Activated T-cell treated with anti-CD3 and anti-CD28 coated beads for 48 hours (primary cell): ENCODE results near the gene CCNL1.
"Not testable (repeated sequence)": the region's sequence is repeated elsewhere in the genome, so short reads cannot be mapped to it uniquely, and the experiment has no call there.

Source experiments
- DNase-seq: peaks from one replicate; pipeline ENCODE4 v3.0.0-alpha.2; 2020; ENCODE audit warnings: low read depth

The CCNL1 gene

GRCh38 chr3:157170861-157171260 is 10.9 kb upstream of the CCNL1 start:
- no peak for DNase-seq

GRCh38 chr3:157167371-157168042 is 7.6 kb upstream of the CCNL1 start:
- DNase-seq: no peak

- no peak for DNase-seq
These were observed 6.6 kb upstream of the CCNL1 start for GRCh38 chr3:157166561-157166960.

GRCh38 chr3:157166115-157166514 is 6.2 kb upstream of the CCNL1 start:
- DNase-seq: no peak

- no peak for DNase-seq
These were observed 3.4 kb upstream of the CCNL1 start for GRCh38 chr3:157163217-157163953.

GRCh38 chr3:157162620-157163019 is 2.7 kb upstream of the CCNL1 start:
- not testable (repeated sequence) for DNase-seq

GRCh38 chr3:157160658-157161424 is 894 bp upstream of the CCNL1 start:
- DNase-seq: peak; percentile 47

- peak; percentile 76 for DNase-seq
These were observed 748 bp downstream of the CCNL1 start for GRCh38 chr3:157159037-157159761.

- DNase-seq: no peak
These were observed 2.1 kb downstream of the CCNL1 start for GRCh38 chr3:157157836-157158235.

GRCh38 chr3:157156837-157157635 is 2.9 kb downstream of the CCNL1 start:
- DNase-seq: no peak

GRCh38 chr3:157155591-157155990 is 4.4 kb downstream of the CCNL1 start:
- no peak for DNase-seq

- DNase-seq: no peak
These were observed 5.2 kb downstream of the CCNL1 start for GRCh38 chr3:157154563-157155330.

GRCh38 chr3:157152930-157153329 is 7.0 kb downstream of the CCNL1 start:
- DNase-seq: no peak

GRCh38 chr3:157152438-157152837 is 7.5 kb downstream of the CCNL1 start:
- no peak for DNase-seq

- no peak for DNase-seq
These were observed 8.3 kb downstream of the CCNL1 start for GRCh38 chr3:157151627-157152026.

- no peak for DNase-seq
These were observed 8.8 kb downstream of the CCNL1 start for GRCh38 chr3:157151151-157151550.

- no peak for DNase-seq
These were observed 10.7 kb downstream of the CCNL1 start for GRCh38 chr3:157149136-157149696.

GRCh38 chr3:157148196-157148889 is 11.6 kb downstream of the CCNL1 start:
- DNase-seq: no peak

- no peak for DNase-seq
These were observed 12.7 kb downstream of the CCNL1 start for GRCh38 chr3:157147099-157147803.
